Amygdala (tissue), 56 donors: ENCODE measurements around the gene ZNF276.
A peak's percentile ranks its signal among the peaks of the same experiment; 100 is the strongest.
"Not testable (repeated sequence)": the region's sequence is repeated elsewhere in the genome, so short reads cannot be mapped to it uniquely, and the experiment has no call there.

Experiments used
- DNase-seq, 56 donors: peaks; one replicate each; lab custom pipeline; 2025; lab: John Stamatoyannopoulos, UW

ZNF276 gene

GRCh38 chr16:89695875-89696669 lies 25.3 kb upstream of the ZNF276 start:
- no peak for DNase-seq

- no peak for DNase-seq
Observed at GRCh38 chr16:89696670-89697128, 24.6 kb upstream of the ZNF276 start.

- peak in 1 of 56 donors; percentile 34 for DNase-seq
Observed at GRCh38 chr16:89697161-89697615, 24.1 kb upstream of the ZNF276 start.

- no peak for DNase-seq
Observed at GRCh38 chr16:89697616-89698331, 23.6 kb upstream of the ZNF276 start.

- not testable (repeated sequence) for DNase-seq
Observed at GRCh38 chr16:89698717-89699116, 22.6 kb upstream of the ZNF276 start.

- DNase-seq = not testable (repeated sequence)
Observed at GRCh38 chr16:89699629-89700099, 21.7 kb upstream of the ZNF276 start.

GRCh38 chr16:89700100-89700648 lies 21.2 kb upstream of the ZNF276 start:
- DNase-seq = peak; percentile 61 to 99 (median 96)

GRCh38 chr16:89700649-89701424 lies 20.5 kb upstream of the ZNF276 start:
- DNase-seq = peak in 2 of 56 donors; percentile 21 to 73

GRCh38 chr16:89701425-89702406 lies 19.6 kb upstream of the ZNF276 start, which contains the start of gene SPATA2L:
Gene SPATA2L (minus strand): TSS chr16:89701705. CDS start chr16:89701232, 473 bp downstream.
- DNase-seq = peak in 55 of 56 donors; percentile 19 to 88 (median 74)

- DNase-seq = no peak
Observed at GRCh38 chr16:89704281-89704680, 17.1 kb upstream of the ZNF276 start.

GRCh38 chr16:89705006-89705405 lies 16.3 kb upstream of the ZNF276 start:
- no peak for DNase-seq

- DNase-seq = no peak
Observed at GRCh38 chr16:89706518-89707260, 14.6 kb upstream of the ZNF276 start.

- no peak for DNase-seq
Observed at GRCh38 chr16:89707695-89708094, 13.6 kb upstream of the ZNF276 start.

- DNase-seq = no peak
Observed at GRCh38 chr16:89708481-89708931, 12.8 kb upstream of the ZNF276 start.

- no peak for DNase-seq
Observed at GRCh38 chr16:89709166-89709565, 12.2 kb upstream of the ZNF276 start.

- DNase-seq = no peak
Observed at GRCh38 chr16:89709716-89710432, 11.5 kb upstream of the ZNF276 start.
